Stomach (tissue), 4 donors: ENCODE measurements around the gene ENC1.

Source experiments
- CTCF ChIP-seq, 7 experiments: fragments of 450-650 bp in 4 of 7; fragments of 200-600 bp in 3 of 7; sonication (generic) in 3 of 7; IDR thresholded peaks; one replicate each; pipeline ENCODE4 v1.5.1; 2016 to 2019; ENCODE audit warnings: antibody characterized with exemption in 7 of 7, control low read depth in 2 of 7, mild to moderate bottlenecking in 1 of 7
- POLR2A ChIP-seq, 4 donors: fragments of 450-650 bp; IDR thresholded peaks; one replicate each; pipeline ENCODE4 v1.6.1; 2016; ENCODE audit warnings: antibody characterized with exemption in 4 of 4, control low read depth in 2 of 4, mild to moderate bottlenecking in 1 of 4, moderate library complexity in 1 of 4

- no peak for TF ChIP-seq CTCF (IDR thresholded peaks at IDR 0.05)
- no peak for TF ChIP-seq POLR2A (IDR thresholded peaks at IDR 0.05)
Observed at GRCh38 chr5:74686962-74687751, 46.6 kb upstream of the ENC1 start.
